ENCODE measurements around the gene NFAT5.

Gene NFAT5

GRCh38 chr16:69523566-69524305 is 42.0 kb upstream of the NFAT5 start:
- no peak for TF ChIP-seq CTCF (IDR thresholded peaks at IDR 0.05; ENCODE audit: insufficient read depth, low read depth, low read length, missing control alignments)
- no peak for DNase-seq (ENCODE audit: low read depth)
- H3K4me3 ChIP-seq (ENCODE audit: low read length): no peak overlapping the region

- no peak for DNase-seq (ENCODE audit: low read depth)
- TF ChIP-seq CTCF (IDR thresholded peaks at IDR 0.05; ENCODE audit: insufficient read depth, low read depth, low read length, missing control alignments): no peak
- no peak overlapping the region for H3K4me3 ChIP-seq (ENCODE audit: low read length)
Observed at GRCh38 chr16:69526831-69527655, 38.7 kb upstream of the NFAT5 start.

GRCh38 chr16:69531988-69532387 is 33.8 kb upstream of the NFAT5 start:
- no peak overlapping the region for H3K4me3 ChIP-seq (ENCODE audit: low read length)
- DNase-seq (ENCODE audit: low read depth): no peak
- TF ChIP-seq CTCF (IDR thresholded peaks at IDR 0.05; ENCODE audit: insufficient read depth, low read depth, low read length, missing control alignments): no peak

GRCh38 chr16:69532641-69533455 is 32.9 kb upstream of the NFAT5 start:
- no peak overlapping the region for H3K4me3 ChIP-seq (ENCODE audit: low read length)
- DNase-seq (ENCODE audit: low read depth): no peak
- no peak for TF ChIP-seq CTCF (IDR thresholded peaks at IDR 0.05; ENCODE audit: insufficient read depth, low read depth, low read length, missing control alignments)

- no peak overlapping the region for H3K4me3 ChIP-seq (ENCODE audit: low read length)
- no peak for DNase-seq (ENCODE audit: low read depth)
- no peak for TF ChIP-seq CTCF (IDR thresholded peaks at IDR 0.05; ENCODE audit: insufficient read depth, low read depth, low read length, missing control alignments)
Observed at GRCh38 chr16:69534720-69535119, 31.0 kb upstream of the NFAT5 start.

GRCh38 chr16:69535123-69536050 is 30.4 kb upstream of the NFAT5 start:
- DNase-seq (ENCODE audit: low read depth): peak; percentile 62
- TF ChIP-seq CTCF (IDR thresholded peaks at IDR 0.05; ENCODE audit: insufficient read depth, low read depth, low read length, missing control alignments): no peak
- no peak overlapping the region for H3K4me3 ChIP-seq (ENCODE audit: low read length)

Measured in epithelial cell of esophagus (primary cell).